HCT116 (cell line): Measurements from ENCODE around the gene TRPM5. TPM values are rescaled to one million over a fixed set of nuclear protein-coding genes. Genes with fewer than 3 reads are reported as not detected.

Source experiments
- ATAC-seq: fragments of 200-7000 bp; cut with Tn5 transposase; 2 replicates; pipeline ENCODE4 v1.9.1; 2020; ENCODE audit warnings: mild to moderate bottlenecking, moderate library complexity
- BruUV-seq: library from RNA; stranded (reverse); fragments of 400-500 nt; replicated peaks from 2 replicates; lab custom pipeline; 2021; lab: Mats Ljungman, UMichigan
- CTCF ChIA-PET: fragments of 300-600 bp; sonication (Branson Sonifier 250); formaldehyde crosslinking; loops from one replicate; lab custom pipeline; 2021; ENCODE audit warnings: antibody characterized with exemption; lab: Charles Lee
- POLR2A ChIA-PET: fragments of 300-600, 350-600 bp; sonication (Branson Sonifier 250); formaldehyde crosslinking; loops from one replicate; lab custom pipeline; 2021; ENCODE audit warnings: antibody characterized with exemption; lab: Charles Lee
- RAD21 ChIA-PET, 2 experiments: fragments of 300-600 bp; sonication (Branson Sonifier 250); formaldehyde crosslinking; loops; one replicate each; lab custom pipeline; 2023; ENCODE audit warnings: low total read pairs in 2 of 2; ENCODE audit not compliant: uncharacterized antibody in 2 of 2, unreplicated experiment in 2 of 2, low non-redundant PET in 1 of 2; lab: Charles Lee
- DNase-seq: peaks from one replicate; pipeline ENCODE4 v3.0.0-alpha.2; 2010; ENCODE audit warnings: low read depth, low spot score
- H2AFZ ChIP-seq: fragments of 200-600 bp; shearing (Covaris generic), sonication (generic); 2 replicates; pipeline ENCODE4 v1.6.1; 2017; ENCODE audit warnings: low read depth, mixed run types, mixed read lengths, antibody characterized with exemption, low read length; ENCODE audit not compliant: poor library complexity, severe bottlenecking
- H3K27ac ChIP-seq: 2 replicates; pipeline ENCODE4 v1.5.1; 2012; ENCODE audit warnings: low read depth, low read length
- H3K27me3 ChIP-seq: fragments of 200-600 bp; sonication (generic); 2 replicates; pipeline ENCODE4 v1.6.1; 2016; ENCODE audit warnings: mixed run types, low read length, mixed read lengths; ENCODE audit not compliant: insufficient read depth
- H3K36me3 ChIP-seq, 2 experiments: fragments of 200-500 bp in 1 of 2; fragments of 200-600 bp in 1 of 2; sonication (Bioruptor generic) in 1 of 2; sonication (generic) in 1 of 2; 2 replicates each; pipeline versions ENCODE4 v1.5.1 to v1.6.1; 2014 to 2016; ENCODE audit warnings: low read length in 2 of 2, inconsistent platforms in 1 of 2, mixed read lengths in 1 of 2, mixed run types in 1 of 2; ENCODE audit not compliant: insufficient read depth in 2 of 2, control insufficient read depth in 1 of 2
- H3K4me1 ChIP-seq, 2 experiments: fragments of 200-600 bp in 1 of 2; sonication (generic) in 1 of 2; 2 replicates each; pipeline versions ENCODE4 v1.5.1 to v1.6.1; 2012 to 2017; ENCODE audit warnings: low read length in 2 of 2, inconsistent platforms in 1 of 2, mild to moderate bottlenecking in 1 of 2, mixed read lengths in 1 of 2, mixed run types in 1 of 2, moderate library complexity in 1 of 2; ENCODE audit not compliant: insufficient read depth in 2 of 2, control insufficient read depth in 1 of 2
- H3K4me2 ChIP-seq: fragments of 200-600 bp; sonication (generic); 2 replicates; pipeline ENCODE4 v1.6.1; 2017; ENCODE audit warnings: mixed run types, low read length, mixed read lengths
- H3K4me3 ChIP-seq, 2 experiments: fragments of 200-600 bp in 1 of 2; sonication (generic) in 1 of 2; replicated peaks in 1 of 2; 2 replicates each; pipeline ENCODE4 v1.5.1; 2011 to 2016; ENCODE audit warnings: low read length in 2 of 2, control low read depth in 1 of 2, low read depth in 1 of 2, mild to moderate bottlenecking in 1 of 2, mixed read lengths in 1 of 2, mixed run types in 1 of 2
- H3K79me2 ChIP-seq: fragments of 200-600 bp; sonication (generic); 2 replicates; pipeline ENCODE4 v1.6.1; 2017; ENCODE audit warnings: mild to moderate bottlenecking, mixed run types, low read length, moderate library complexity, mixed read lengths; ENCODE audit not compliant: insufficient read depth
- H3K9ac ChIP-seq: fragments of 200-600 bp; sonication (generic); 2 replicates; pipeline ENCODE4 v1.6.1; 2016; ENCODE audit warnings: low read length, mixed read lengths
- H3K9me2 ChIP-seq: fragments of 200-600 bp; sonication (generic), shearing (Covaris generic); 2 replicates; pipeline ENCODE4 v1.6.1; 2017; ENCODE audit warnings: mixed run types, mild to moderate bottlenecking, moderate library complexity; ENCODE audit not compliant: insufficient read depth
- H3K9me3 ChIP-seq, 2 experiments: fragments of 200-500 bp in 1 of 2; fragments of 200-600 bp in 1 of 2; sonication (Bioruptor generic) in 1 of 2; sonication (generic) in 1 of 2; 2 replicates each; pipeline ENCODE4 v1.6.1; 2014 to 2017; ENCODE audit warnings: low read length in 2 of 2, mixed read lengths in 2 of 2, inconsistent platforms in 1 of 2, low read depth in 1 of 2, mild to moderate bottlenecking in 1 of 2, mixed run types in 1 of 2, moderate library complexity in 1 of 2; ENCODE audit not compliant: control insufficient read depth in 1 of 2, insufficient read depth in 1 of 2
- H4K20me1 ChIP-seq: fragments of 200-600 bp; sonication (generic), shearing (Covaris generic); 2 replicates; pipeline ENCODE4 v1.6.1; 2017; ENCODE audit warnings: mixed run types, mild to moderate bottlenecking, moderate library complexity; ENCODE audit not compliant: insufficient read depth
- EZH2phosphoT487 ChIP-seq: fragments of 200-600 bp; IDR thresholded peaks from 2 replicates; pipeline ENCODE4 v1.6.1; 2018; ENCODE audit warnings: antibody characterized with exemption, borderline replicate concordance
- FOSL1 ChIP-seq: IDR thresholded peaks from 2 replicates; pipeline ENCODE4 v1.6.1; 2012; ENCODE audit warnings: low read depth
- JUND ChIP-seq: IDR thresholded peaks from 2 replicates; pipeline ENCODE4 v1.6.1; 2012
- POLR2A ChIP-seq: IDR thresholded peaks from 2 replicates; pipeline ENCODE4 v1.7.0; 2011; ENCODE audit warnings: borderline replicate concordance; ENCODE audit not compliant: insufficient read depth, insufficient read length; ENCODE audit errors: extremely low read depth
- POLR2AphosphoS5 ChIP-seq: IDR thresholded peaks from 2 replicates; pipeline ENCODE4 v1.6.1; 2011; ENCODE audit warnings: mild to moderate bottlenecking, low read depth, low read length, moderate library complexity
- REST ChIP-seq: IDR thresholded peaks from 2 replicates; pipeline ENCODE4 v1.6.1; 2012; ENCODE audit warnings: low read depth
- SIN3A ChIP-seq: IDR thresholded peaks from 2 replicates; pipeline ENCODE4 v1.6.1; 2012; ENCODE audit warnings: low read depth
- TCF7L2 ChIP-seq: IDR thresholded peaks from 2 replicates; pipeline ENCODE4 v1.7.0; 2011; ENCODE audit warnings: borderline replicate concordance, inconsistent platforms; ENCODE audit not compliant: insufficient read depth, insufficient read length; ENCODE audit errors: extremely low read depth
- YY1 ChIP-seq: IDR thresholded peaks from 2 replicates; pipeline ENCODE4 v1.6.1; 2011; ENCODE audit warnings: low read length, low read depth, moderate library complexity, mild to moderate bottlenecking; ENCODE audit not compliant: insufficient replicate concordance; ENCODE audit errors: extremely low read depth
- ZFX ChIP-seq: fragments of 450-650 bp; IDR thresholded peaks from 2 replicates; pipeline ENCODE4 v1.6.1; 2017
- intact Hi-C: fragments of 100-400 bp; cut with micrococcal nuclease; formaldehyde crosslinking; loops from 2 replicates; pipeline ENCODE4 v1.10.0; 2022
- total RNA-seq: library from RNA; stranded (reverse); gene quantifications from one replicate; pipeline ENCODE4 v1.2.1, GENCODE V29; 2021; ENCODE audit not compliant: unreplicated experiment

The TRPM5 gene
- total RNA-seq, 1 experiment from 2014 or later, result 0.07 TPM

GRCh38 chr11:2466069-2466801 is 21.9 kb upstream of the TRPM5 start (continued):
- TF ChIP-seq EZH2phosphoT487, result no peak
- TF ChIP-seq SIN3A, result no peak
- no peak for TF ChIP-seq ZFX
- TF ChIP-seq FOSL1, result no peak
- no peak for TF ChIP-seq JUND
- TF ChIP-seq YY1, result no peak
- no peak for TF ChIP-seq POLR2AphosphoS5
- no peak for TF ChIP-seq POLR2A

GRCh38 chr11:2465202-2466068 is 21.1 kb upstream of the TRPM5 start:
- H3K79me2 ChIP-seq, result no peaks in the 10 kb centered on the region
- H4K20me1 ChIP-seq, result no peaks in the 10 kb centered on the region
- no peak overlapping the region for H3K27ac ChIP-seq
- ChIA-PET POLR2A (interaction anchor here (0.5 kb wide), 1 partner anchor 234 kb away, joined by 5 read pairs; the partner anchor contains the start of gene KCNQ1OT1), RAD21 (no interaction called here), CTCF (no interaction called here)
- no peaks in the 10 kb centered on the region for H3K27me3 ChIP-seq
- intact Hi-C loops, result no loop called here
- peaks cover 18 to 26% of the 10 kb centered on the region in 2 experiments for H3K4me1 ChIP-seq
- BruUV-seq, result no TSS peak
- TF ChIP-seq TCF7L2 (no peak), REST (no peak)
- H3K4me2 ChIP-seq, result no peak overlapping the region
- no peaks in the 10 kb centered on the region for H3K36me3 ChIP-seq
- no peaks in the 10 kb centered on the region for H3K9me2 ChIP-seq
- no peaks in the 10 kb centered on the region for H3K9me3 ChIP-seq
- ATAC-seq (no peak), DNase-seq (no peak)
- H3K9ac ChIP-seq, result no peak overlapping the region
- H3K4me3 ChIP-seq, result no peak overlapping the region
- no peak overlapping the region for H2AFZ ChIP-seq
